ENCODE data around the gene XRCC1. TPM values are rescaled to one million over a fixed set of nuclear protein-coding genes. Genes with fewer than 3 reads are reported as not detected.

The XRCC1 gene
- total and polyA plus RNA-seq, 9 of the 15 experiments (the other 6 are each of a cell fraction or from before 2014, with no cell fraction given): 1.5 to 36.9 (median 24.9) TPM

DNA sequence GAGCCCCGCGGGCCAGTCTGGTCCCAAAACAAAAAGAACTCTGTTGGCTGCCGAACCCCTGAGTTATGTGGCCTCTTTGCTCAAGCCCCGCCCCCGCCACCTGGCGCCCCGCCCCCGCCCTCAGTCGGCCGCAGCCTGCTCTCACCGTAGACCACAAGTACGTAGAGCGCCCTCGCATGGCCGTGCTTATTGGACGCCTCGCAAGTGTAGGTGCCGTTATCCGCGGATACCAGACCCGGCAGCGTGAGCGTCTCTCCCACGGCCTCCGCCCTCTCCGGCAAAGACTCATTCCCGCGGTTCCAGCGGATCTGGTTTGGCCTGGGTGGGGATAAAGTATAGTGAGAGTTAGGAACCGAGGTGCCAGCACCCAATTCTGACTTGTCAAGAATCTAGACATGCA lies 49.6 kb upstream of the XRCC1 start (continued):
- TF ChIP-seq HNRNPLL (IDR thresholded peaks at IDR 0.05; ENCODE audit: low read depth, low read length, poor library complexity, severe bottlenecking) (peak; percentile 49), RCOR1 (IDR thresholded peaks at IDR 0.05; ENCODE audit: borderline replicate concordance in 1 of 2, low read depth in 2 of 2, low read length in 2 of 2) (peak in 1 of 2 experiments; percentile 67; a peak in 2 of 4 replicates)

GRCh38 chr19:43623889-43624670 lies 48.8 kb upstream of the XRCC1 start:
- intact Hi-C loops (cut with micrococcal nuclease) (loop anchor here (10.0 kb wide), 2 partner anchors 69 to 179 kb away; no protein-coding TSS in a partner anchor), in situ Hi-C loops (cut with MboI) (no loop called here)
- peak; percentile 84 for FAIRE-seq
- Histone ChIP-seq H3K4me3 (no peak overlapping the region), H4K20me1 (replicated peaks; ENCODE audit: control insufficient read depth, insufficient read depth, low read length) (no peaks in the 10 kb centered on the region), H3K27ac (ENCODE audit: extremely low read depth, low read depth, low read length) (peak overlapping the region; percentile 57; the same call in 2 of the 3 replicates), H3K9me3 (replicated peaks; ENCODE audit: control insufficient read depth, insufficient read depth, low read depth, low read length) (no peaks in the 10 kb centered on the region), H3K4me1 (replicated peaks in 1 of 2; ENCODE audit: control insufficient read depth in 2 of 2, insufficient read depth in 2 of 2, low read length in 2 of 2) (peaks cover 39 to 68% of the 10 kb centered on the region in 2 experiments), H2AFZ (ENCODE audit: low read depth, low read length) (peak overlapping the region; percentile 79), H3K4me2 (ENCODE audit: insufficient read depth, low read length) (peak overlapping the region; percentile 64), H3K9ac (ENCODE audit: insufficient read depth in 1 of 2, low read depth in 2 of 2, low read length in 2 of 2) (peak overlapping the region in 1 of 2 experiments; percentile 73; a peak in 2 of 4 replicates), H3K27me3 (ENCODE audit: control insufficient read depth in 2 of 2, insufficient read depth in 2 of 2, low read length in 2 of 2) (no peaks in the 10 kb centered on the region), H3K79me2 (ENCODE audit: control insufficient read depth, insufficient read depth, low read length) (peaks cover 16% of the 10 kb centered on the region), H3K36me3 (ENCODE audit: control insufficient read depth, insufficient read depth, low read length) (peaks cover 2% of the 10 kb centered on the region; the same call in 2 of the 3 replicates), H3K9me1 (ENCODE audit: control insufficient read depth, insufficient read depth, low read length) (peaks cover 2% of the 10 kb centered on the region)
- no TSS peak for BruUV-seq (replicated peaks)
- ATAC-seq: peak; percentile 64
- 27% methylated on average over 34 of the region's 35 CpGs for WGBS (ENCODE audit: insufficient coverage, low coverage, missing lambda C conversion rate)
- DNase-seq (ENCODE audit: extremely low read depth in 1 of 4, low spot score in 3 of 4): peak; percentile 93 to 96 (median 94)
- POLR2A ChIA-PET: interaction anchor here (0.6 to 1.0 kb wide), 4 partner anchors 10 to 44 kb away, joined by 3 to 4 read pairs (median 4); partner anchors contain the start of genes IRGQ and ZNF576
- CTCF ChIA-PET (ENCODE audit: low intra/inter-chr PET ratio): interaction anchor here (0.8 to 1.3 kb wide), 2 partner anchors 69 to 177 kb away, joined by 3 to 4 read pairs; no protein-coding TSS in a partner anchor
- TF ChIP-seq NR2C1 (IDR thresholded peaks at IDR 0.05): no peak
- no peak for TF ChIP-seq NR2C1 (tag; IDR thresholded peaks at IDR 0.05)
- TF ChIP-seq CREB1 (IDR thresholded peaks at IDR 0.05): no peak
- TF ChIP-seq CREB1 (CRISPR knock-in tag; IDR thresholded peaks at IDR 0.05): 0 out of 2 replicates have a peak, but pooled peaks have one; percentile 21
- TF ChIP-seq, protein P1, sequence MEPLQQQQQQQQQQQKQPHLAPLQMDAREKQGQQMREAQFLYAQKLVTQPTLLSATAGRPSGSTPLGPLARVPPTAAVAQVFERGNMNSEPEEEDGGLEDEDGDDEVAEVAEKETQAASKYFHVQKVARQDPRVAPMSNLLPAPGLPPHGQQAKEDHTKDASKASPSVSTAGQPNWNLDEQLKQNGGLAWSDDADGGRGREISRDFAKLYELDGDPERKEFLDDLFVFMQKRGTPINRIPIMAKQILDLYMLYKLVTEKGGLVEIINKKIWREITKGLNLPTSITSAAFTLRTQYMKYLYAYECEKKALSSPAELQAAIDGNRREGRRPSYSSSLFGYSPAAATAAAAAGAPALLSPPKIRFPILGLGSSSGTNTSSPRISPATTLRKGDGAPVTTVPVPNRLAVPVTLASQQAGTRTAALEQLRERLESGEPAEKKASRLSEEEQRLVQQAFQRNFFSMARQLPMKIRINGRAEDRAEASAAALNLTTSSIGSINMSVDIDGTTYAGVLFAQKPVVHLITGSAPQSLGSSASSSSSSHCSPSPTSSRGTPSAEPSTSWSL (CRISPR knock-in tag; IDR thresholded peaks at IDR 0.05; ENCODE audit: borderline replicate concordance): no peak
- peak; percentile 36; the same call in 1 of the 2 replicates for TF ChIP-seq CXXC5 (CRISPR knock-in tag; IDR thresholded peaks at IDR 0.05)
- no peak for TF ChIP-seq ZNF586 (CRISPR knock-in tag; conservative IDR thresholded peaks at IDR 0.05)
- no peak for TF ChIP-seq CCNT2 (IDR thresholded peaks at IDR 0.05; ENCODE audit: borderline replicate concordance, extremely low read depth, insufficient read length, low read depth, low read length)
- TF ChIP-seq FUS (optimal IDR thresholded peaks at IDR 0.05; ENCODE audit: low read depth, low read length): no peak
